ENCODE data around the gene CCDC81.
"Not testable (repeated sequence)": the region's sequence is repeated elsewhere in the genome, so short reads cannot be mapped to it uniquely, and the experiment has no call there.

CCDC81 gene

GRCh38 chr11:86388198-86388597 is 13.5 kb downstream of the CCDC81 start:
- no peak for DNase-seq (ENCODE audit: low read depth)

- DNase-seq (ENCODE audit: low read depth) = no peak
These were observed 15.8 kb downstream of the CCDC81 start for GRCh38 chr11:86390487-86390886.

- DNase-seq (ENCODE audit: low read depth) = peak; percentile 67
These were observed 20.4 kb downstream of the CCDC81 start for GRCh38 chr11:86395061-86395551.

GRCh38 chr11:86396396-86396795 is 21.7 kb downstream of the CCDC81 start:
- DNase-seq (ENCODE audit: low read depth) = peak; percentile 65

GRCh38 chr11:86397351-86397750 is 22.7 kb downstream of the CCDC81 start:
- no peak for DNase-seq (ENCODE audit: low read depth)

GRCh38 chr11:86398106-86398505 is 23.4 kb downstream of the CCDC81 start:
- DNase-seq (ENCODE audit: low read depth) = no peak

GRCh38 chr11:86403458-86403857 is 28.8 kb downstream of the CCDC81 start:
- DNase-seq (ENCODE audit: low read depth) = no peak

GRCh38 chr11:86408845-86409244 is 34.2 kb downstream of the CCDC81 start:
- DNase-seq (ENCODE audit: low read depth) = no peak

GRCh38 chr11:86414032-86414431 is 39.3 kb downstream of the CCDC81 start:
- no peak for DNase-seq (ENCODE audit: low read depth)

- no peak for DNase-seq (ENCODE audit: low read depth)
These were observed 40.3 kb downstream of the CCDC81 start for GRCh38 chr11:86415026-86415425.

- peak; percentile 40 for DNase-seq (ENCODE audit: low read depth)
These were observed 41.8 kb downstream of the CCDC81 start for GRCh38 chr11:86416494-86416893.

GRCh38 chr11:86416951-86417350 is 42.3 kb downstream of the CCDC81 start:
- not testable (repeated sequence) for DNase-seq (ENCODE audit: low read depth)

- no peak for DNase-seq (ENCODE audit: low read depth)
These were observed 43.4 kb downstream of the CCDC81 start for GRCh38 chr11:86418106-86418505.

- DNase-seq (ENCODE audit: low read depth) = no peak
These were observed 43.8 kb downstream of the CCDC81 start for GRCh38 chr11:86418513-86418912.

GRCh38 chr11:86418917-86419316 is 44.2 kb downstream of the CCDC81 start:
- no peak for DNase-seq (ENCODE audit: low read depth)

- no peak for DNase-seq (ENCODE audit: low read depth)
These were observed 47.3 kb downstream of the CCDC81 start for GRCh38 chr11:86421946-86422345.

GRCh38 chr11:86422371-86422770 is 47.7 kb downstream of the CCDC81 start:
- DNase-seq (ENCODE audit: low read depth) = no peak

- peak; percentile 48 for DNase-seq (ENCODE audit: low read depth)
These were observed 48.8 kb downstream of the CCDC81 start for GRCh38 chr11:86423488-86423887.

GRCh38 chr11:86427441-86427840 is 52.8 kb downstream of the CCDC81 start:
- no peak for DNase-seq (ENCODE audit: low read depth)

GRCh38 chr11:86431258-86431657 is 56.6 kb downstream of the CCDC81 start:
- DNase-seq (ENCODE audit: low read depth) = no peak

GRCh38 chr11:86433361-86434095 is 58.8 kb downstream of the CCDC81 start:
- not testable (repeated sequence) for DNase-seq (ENCODE audit: low read depth)

- DNase-seq (ENCODE audit: low read depth) = no peak
These were observed 61.0 kb downstream of the CCDC81 start for GRCh38 chr11:86435711-86436110.

- peak; percentile 90 for DNase-seq (ENCODE audit: low read depth)
These were observed 64.0 kb downstream of the CCDC81 start for GRCh38 chr11:86438685-86439084.

GRCh38 chr11:86440305-86440716 is 65.6 kb downstream of the CCDC81 start:
- peak; percentile 87 for DNase-seq (ENCODE audit: low read depth)

All from amniotic epithelial cell (primary cell).